Caki2 (cell line): ENCODE measurements around the gene USH2A. TPM values are rescaled to one million over a fixed set of nuclear protein-coding genes. Genes with fewer than 3 reads are reported as not detected.

Experiments used
- DNase-seq: peaks from one replicate; pipeline ENCODE4 v3.0.0-alpha.2; 2015; ENCODE audit warnings: low read depth
- in situ Hi-C: cut with HindIII; loops from 2 replicates; pipeline ENCODE4 v1.10.0; 2016; ENCODE audit warnings: low sequenced_read_pairs, low pct_unique_long_range_greater_than_20kb, mixed read lengths
- total RNA-seq: library from RNA; depleted of rRNA; stranded (reverse); fragments of >200 nt; shearing (Covaris generic); gene quantifications from 2 replicates; pipeline ENCODE4 v1.2.3, GENCODE V29; 2014; ENCODE audit warnings: low replicate concordance

USH2A gene
- total RNA-seq, 1 experiment from 2014 or later = not detected

GRCh38 chr1:216323344-216323743 lies 99.9 kb downstream of the USH2A start:
- in situ Hi-C loops = no loop called here
- DNase-seq = no peak

GRCh38 chr1:216314379-216315095 lies 108.7 kb downstream of the USH2A start:
- peak; percentile 39 for DNase-seq
- in situ Hi-C loops = no loop called here

- peak; percentile 25 for DNase-seq
- in situ Hi-C loops = no loop called here
These were observed 112.5 kb downstream of the USH2A start for GRCh38 chr1:216310776-216311175.

GRCh38 chr1:216306830-216307229 lies 116.4 kb downstream of the USH2A start:
- in situ Hi-C loops = no loop called here
- DNase-seq = no peak

GRCh38 chr1:216303690-216304089 lies 119.6 kb downstream of the USH2A start:
- in situ Hi-C loops = no loop called here

GRCh38 chr1:216293683-216294082 lies 129.6 kb downstream of the USH2A start:
- DNase-seq = peak; percentile 33
- in situ Hi-C loops = no loop called here

More at GRCh38 chr1:216303690-216304089, 119.6 kb downstream of the USH2A start:
- no peak for DNase-seq

- in situ Hi-C loops = no loop called here
- no peak for DNase-seq
These were observed 133.2 kb downstream of the USH2A start for GRCh38 chr1:216290074-216290473.

- DNase-seq = no peak
- in situ Hi-C loops = no loop called here
These were observed 138.2 kb downstream of the USH2A start for GRCh38 chr1:216285052-216285451.

- no peak for DNase-seq
- in situ Hi-C loops = no loop called here
These were observed 141.5 kb downstream of the USH2A start for GRCh38 chr1:216281757-216282156.

GRCh38 chr1:216270086-216270773 lies 153.0 kb downstream of the USH2A start:
- no peak for DNase-seq
- in situ Hi-C loops = no loop called here

GRCh38 chr1:216261631-216262030 lies 161.6 kb downstream of the USH2A start:
- DNase-seq = no peak
- in situ Hi-C loops = no loop called here

GRCh38 chr1:216258856-216259255 lies 164.4 kb downstream of the USH2A start:
- DNase-seq = no peak
- in situ Hi-C loops = no loop called here

- DNase-seq = no peak
- in situ Hi-C loops = no loop called here
These were observed 164.9 kb downstream of the USH2A start for GRCh38 chr1:216258386-216258785.

GRCh38 chr1:216250861-216251260 lies 172.4 kb downstream of the USH2A start:
- no peak for DNase-seq
- in situ Hi-C loops = no loop called here

GRCh38 chr1:216248628-216249027 lies 174.6 kb downstream of the USH2A start:
- in situ Hi-C loops = no loop called here
- DNase-seq = no peak

- DNase-seq = no peak
- in situ Hi-C loops = no loop called here
These were observed 175.3 kb downstream of the USH2A start for GRCh38 chr1:216247937-216248336.

GRCh38 chr1:216246577-216247203 lies 176.6 kb downstream of the USH2A start:
- in situ Hi-C loops = no loop called here
- DNase-seq = no peak

GRCh38 chr1:216238844-216239243 lies 184.4 kb downstream of the USH2A start:
- no peak for DNase-seq
- in situ Hi-C loops = no loop called here

- no peak for DNase-seq
- in situ Hi-C loops = no loop called here
These were observed 185.2 kb downstream of the USH2A start for GRCh38 chr1:216237927-216238542.
